Muscle of arm (tissue), 12 donors: ENCODE data around the gene DHX58. TPM values are rescaled to one million over a fixed set of nuclear protein-coding genes. Genes with fewer than 3 reads are reported as not detected.

ENCODE experiments used
- DNase-seq: peaks from one replicate; pipeline ENCODE4 v3.0.0-alpha.2; 2013
- polyA plus RNA-seq, 12 donors: library from polyadenylated mRNA; unstranded; fragments of 120-200 nt; gene quantifications; one replicate each; pipeline ENCODE4 v1.2.1, GENCODE V29; 2013; ENCODE audit not compliant: insufficient read length in 12 of 12

Gene DHX58
- polyA plus RNA-seq, 12 donors = 2.3 to 12.1 (median 5.3) TPM; not detected in 1

- no peak for DNase-seq
Measured at GRCh38 chr17:42055496-42055895, 57.0 kb downstream of the DHX58 start.

DNA sequence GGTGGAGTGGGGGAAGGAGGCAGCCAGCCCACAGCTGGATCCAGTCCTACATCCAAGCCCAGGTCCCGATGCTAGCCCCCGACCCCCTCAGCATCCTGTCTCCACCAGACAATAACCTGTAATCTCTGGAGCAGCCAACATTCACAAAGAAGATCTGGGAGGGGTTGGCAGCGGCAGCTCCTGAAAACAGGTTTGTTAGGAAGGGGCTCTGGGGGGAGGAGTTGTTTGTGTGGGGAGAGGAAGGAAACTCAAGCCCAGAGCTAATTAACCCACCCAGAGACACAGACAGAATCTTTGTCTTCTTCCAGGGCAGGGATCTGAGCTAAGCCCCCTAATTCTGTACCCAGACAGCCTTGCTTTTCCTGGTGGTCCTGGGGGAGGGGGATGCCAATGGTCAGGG is 57.5 kb downstream of the DHX58 start:
- DNase-seq = no peak

GRCh38 chr17:42053731-42054500 is 58.6 kb downstream of the DHX58 start:
- DNase-seq = no peak

- DNase-seq = no peak
Measured at GRCh38 chr17:42052346-42052877, 60.1 kb downstream of the DHX58 start.

DNA sequence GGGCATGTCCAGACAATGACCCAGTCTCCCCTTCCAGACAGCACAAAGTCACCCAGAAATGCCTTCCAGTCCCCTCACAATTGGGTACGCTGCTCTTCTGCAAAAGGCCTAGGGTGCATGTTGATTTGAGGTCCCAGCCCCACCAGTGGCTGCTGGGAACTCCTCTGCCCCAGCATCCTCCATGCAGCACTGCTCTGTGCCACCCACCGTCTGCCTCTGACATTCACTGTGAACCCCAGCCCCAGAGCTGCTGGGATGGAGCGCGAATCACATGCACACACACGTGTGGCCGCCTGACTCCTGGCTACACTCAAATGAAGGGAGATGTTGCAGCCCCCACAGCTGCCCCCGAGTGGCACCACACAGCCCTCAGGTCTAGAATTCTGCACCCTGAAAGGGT is 60.9 kb downstream of the DHX58 start:
- DNase-seq = no peak

Other genes starting within 250 kb of the DHX58 start
- 1 to 10 TPM in 11 of 12 donors, not detected in 1; 4.7 to 8.1 (median 6.3) TPM for gene KLHL11, start 247.3 kb downstream of the DHX58 start, polyA plus RNA-seq
- gene ACLY, start 193.8 kb downstream of the DHX58 start, polyA plus RNA-seq = 10 to 100 TPM in 11 of 12 donors, not detected in 1; 43.2 to 72.6 (median 52.8) TPM
- 1 to 10 TPM in 4 of 12 donors, under 1 TPM in 6, not detected in 2; 0.49 to 1.5 (median 0.82) TPM for gene ODAD4, start 182.1 kb downstream of the DHX58 start, polyA plus RNA-seq
- 10 to 100 TPM in 11 of 12 donors, not detected in 1; 30.9 to 69.5 (median 42.6) TPM for gene CNP, start 145.9 kb downstream of the DHX58 start, polyA plus RNA-seq
- 100 to 1,000 TPM in 3 of 12 donors, 10 to 100 TPM in 8, not detected in 1; 57.5 to 126 (median 94.3) TPM for gene DNAJC7, start 95.3 kb downstream of the DHX58 start, polyA plus RNA-seq
- 10 to 100 TPM in 11 of 12 donors, not detected in 1; 31.0 to 65.9 (median 39.6) TPM for gene NKIRAS2, start 92.6 kb downstream of the DHX58 start, polyA plus RNA-seq
- 1 to 10 TPM in 6 of 12 donors, under 1 TPM in 4, not detected in 2; 0.72 to 1.8 (median 1.2) TPM for gene C17orf113, start 62.1 kb downstream of the DHX58 start, polyA plus RNA-seq
- 10 to 100 TPM in 2 of 12 donors, 1 to 10 TPM in 8, not detected in 2; 4.1 to 12.2 (median 6.5) TPM for gene ZNF385C, start 14.2 kb downstream of the DHX58 start, polyA plus RNA-seq
- gene KAT2A, start 8.7 kb upstream of the DHX58 start, polyA plus RNA-seq = 10 to 100 TPM in 11 of 12 donors, not detected in 1; 34.3 to 69.5 (median 40.3) TPM
- gene HSPB9, start 10.1 kb upstream of the DHX58 start, polyA plus RNA-seq = under 1 TPM in 10 of 12 donors, not detected in 2; 0.10 to 0.43 (median 0.28) TPM
- 100 to 1,000 TPM in 2 of 12 donors, 10 to 100 TPM in 9, not detected in 1; 47.9 to 136 (median 56.5) TPM for gene RAB5C, start 42.3 kb upstream of the DHX58 start, polyA plus RNA-seq
- under 1 TPM in 3 of 12 donors, not detected in 9; 0.05 to 0.07 (median 0.07) TPM for gene KCNH4, start 68.4 kb upstream of the DHX58 start, polyA plus RNA-seq
- gene HCRT, start 72.7 kb upstream of the DHX58 start, polyA plus RNA-seq = under 1 TPM in 2 of 12 donors, not detected in 10; 0.32 to 0.58 TPM
- 10 to 100 TPM in 5 of 12 donors, 1 to 10 TPM in 6, not detected in 1; 8.1 to 14.6 (median 10.0) TPM for gene GHDC, start 81.8 kb upstream of the DHX58 start, polyA plus RNA-seq
- gene STAT5B, start 163.7 kb upstream of the DHX58 start, polyA plus RNA-seq = 10 to 100 TPM in 11 of 12 donors, not detected in 1; 31.5 to 53.1 (median 40.9) TPM
- gene STAT5A, start 175.8 kb upstream of the DHX58 start, polyA plus RNA-seq = 10 to 100 TPM in 11 of 12 donors, not detected in 1; 11.9 to 19.6 (median 15.3) TPM